ENCODE results near the gene MOB3B.
"Not testable (repeated sequence)": the region's sequence is repeated elsewhere in the genome, so short reads cannot be mapped to it uniquely, and the experiment has no call there.

Gene MOB3B

GRCh38 chr9:27421577-27421976 lies 108.0 kb downstream of the MOB3B start:
- DNase-seq (ENCODE audit: low read depth): no peak

- not testable (repeated sequence) for DNase-seq (ENCODE audit: low read depth)
Measured at GRCh38 chr9:27419558-27419957, 110.1 kb downstream of the MOB3B start.

- no peak for DNase-seq (ENCODE audit: low read depth)
Measured at GRCh38 chr9:27414220-27414761, 115.3 kb downstream of the MOB3B start.

- no peak for DNase-seq (ENCODE audit: low read depth)
Measured at GRCh38 chr9:27413511-27414219, 115.9 kb downstream of the MOB3B start.

GRCh38 chr9:27412963-27413362 lies 116.7 kb downstream of the MOB3B start:
- peak; percentile 23 for DNase-seq (ENCODE audit: low read depth)

GRCh38 chr9:27412081-27412480 lies 117.5 kb downstream of the MOB3B start:
- DNase-seq (ENCODE audit: low read depth): no peak

- no peak for DNase-seq (ENCODE audit: low read depth)
Measured at GRCh38 chr9:27408482-27408881, 121.1 kb downstream of the MOB3B start.

- DNase-seq (ENCODE audit: low read depth): peak; percentile 65
Measured at GRCh38 chr9:27408001-27408400, 121.6 kb downstream of the MOB3B start.

- DNase-seq (ENCODE audit: low read depth): no peak
Measured at GRCh38 chr9:27407491-27407890, 122.1 kb downstream of the MOB3B start.

GRCh38 chr9:27404661-27405060 lies 125.0 kb downstream of the MOB3B start:
- no peak for DNase-seq (ENCODE audit: low read depth)

GRCh38 chr9:27402626-27403025 lies 127.0 kb downstream of the MOB3B start:
- DNase-seq (ENCODE audit: low read depth): no peak

- DNase-seq (ENCODE audit: low read depth): no peak
Measured at GRCh38 chr9:27400334-27400880, 129.2 kb downstream of the MOB3B start.

GRCh38 chr9:27398982-27399653 lies 130.5 kb downstream of the MOB3B start:
- DNase-seq (ENCODE audit: low read depth): no peak

- DNase-seq (ENCODE audit: low read depth): no peak
Measured at GRCh38 chr9:27396495-27396894, 133.1 kb downstream of the MOB3B start.

- DNase-seq (ENCODE audit: low read depth): no peak
Measured at GRCh38 chr9:27395484-27395921, 134.1 kb downstream of the MOB3B start.

GRCh38 chr9:27394826-27395201 lies 134.8 kb downstream of the MOB3B start:
- no peak for DNase-seq (ENCODE audit: low read depth)

GRCh38 chr9:27394154-27394825 lies 135.3 kb downstream of the MOB3B start:
- peak; percentile 11 for DNase-seq (ENCODE audit: low read depth)

GRCh38 chr9:27393054-27393846 lies 136.4 kb downstream of the MOB3B start:
- DNase-seq (ENCODE audit: low read depth): no peak

GRCh38 chr9:27392451-27392850 lies 137.2 kb downstream of the MOB3B start:
- no peak for DNase-seq (ENCODE audit: low read depth)

GRCh38 chr9:27391040-27391895 lies 138.3 kb downstream of the MOB3B start:
- no peak for DNase-seq (ENCODE audit: low read depth)

- no peak for DNase-seq (ENCODE audit: low read depth)
Measured at GRCh38 chr9:27388150-27388549, 141.5 kb downstream of the MOB3B start.
